Activated CD4-positive, alpha-beta memory T cell treated with anti-CD3 and anti-CD28 coated beads for 36 hours (primary cell): Measurements from ENCODE around the gene SUZ12. TPM values are rescaled to one million over a fixed set of nuclear protein-coding genes. Genes with fewer than 3 reads are reported as not detected.

Experiments
- total RNA-seq, 2 experiments: library from RNA; stranded (reverse); gene quantifications; one replicate each; pipeline ENCODE4 v1.2.3, GENCODE V29; 2021

SUZ12 gene
- total RNA-seq, 2 experiments from 2014 or later: 59.5 to 65.5 TPM

Other genes with a start within 250 kb of the SUZ12 start
- gene COPRS, start 77.8 kb upstream of the SUZ12 start, total RNA-seq: 10 to 100 TPM; 49.6 to 50.3 TPM
- 100 to 1,000 TPM in 1 of 2 experiments, 10 to 100 TPM in 1; 99.4 to 109 TPM for gene UTP6, start 35.3 kb upstream of the SUZ12 start, total RNA-seq
- 10 to 100 TPM; 16.4 to 17.2 TPM for gene LRRC37B, start 70.4 kb downstream of the SUZ12 start, total RNA-seq
- 10 to 100 TPM; 22.9 to 24.4 TPM for gene RHOT1, start 205.5 kb downstream of the SUZ12 start, total RNA-seq